ENCODE results near the gene PARD6A.
A peak's percentile ranks its signal among the peaks of the same experiment; 100 is the strongest.

PARD6A gene

GRCh38 chr16:67657017-67657608 is 3.6 kb upstream of the PARD6A start:
- H3K27me3 Mint-ChIP-seq = no peaks in the 10 kb centered on the region
- H3K4me3 Mint-ChIP-seq = no peak overlapping the region
- ATAC-seq (replicated peaks; ENCODE audit: extremely low read depth, poor library complexity, severe bottlenecking) = no peak
- H3K9me3 Mint-ChIP-seq = no peaks in the 10 kb centered on the region
- no peak for DNase-seq (ENCODE audit: low spot score in 2 of 2)
- peaks cover 24% of the 10 kb centered on the region for H3K36me3 Mint-ChIP-seq (ENCODE audit: insufficient read depth)
- no peak overlapping the region for H3K27ac Mint-ChIP-seq (ENCODE audit: low read depth)
- H3K4me1 Mint-ChIP-seq = peaks cover 28% of the 10 kb centered on the region

GRCh38 chr16:67657751-67658518 is 2.8 kb upstream of the PARD6A start:
- DNase-seq (ENCODE audit: low spot score in 2 of 2) (no peak), ATAC-seq (replicated peaks; ENCODE audit: extremely low read depth, poor library complexity, severe bottlenecking) (no peak)
- Mint-ChIP-seq H3K4me3 (peak overlapping the region; percentile 50), H3K27ac (ENCODE audit: low read depth) (peak overlapping the region; percentile 16), H3K27me3 (no peaks in the 10 kb centered on the region), H3K4me1 (peaks cover 27% of the 10 kb centered on the region), H3K9me3 (no peaks in the 10 kb centered on the region), H3K36me3 (ENCODE audit: insufficient read depth) (peaks cover 23% of the 10 kb centered on the region)

- H3K36me3 Mint-ChIP-seq (ENCODE audit: insufficient read depth) = peaks cover 24% of the 10 kb centered on the region
- peak overlapping the region; percentile 91 for H3K27ac Mint-ChIP-seq (ENCODE audit: low read depth)
- peak overlapping the region; percentile 91 for H3K4me3 Mint-ChIP-seq
Observed at GRCh38 chr16:67658849-67659674, 1.7 kb upstream of the PARD6A start.

GRCh38 chr16:67659675-67660563 is 841 bp upstream of the PARD6A start, which contains the start of gene ACD:
Gene ACD, minus strand, starts transcription at chr16:67660260. Its CDS starts 40 bp downstream, at chr16:67660220.
- DNase-seq (ENCODE audit: low spot score in 2 of 2) = peak; percentile 87 to 91
- Mint-ChIP-seq H3K36me3 (ENCODE audit: insufficient read depth) (peaks cover 23% of the 10 kb centered on the region), H3K4me1 (peaks cover 27% of the 10 kb centered on the region), H3K4me3 (peak within 1 kb of the TSS; percentile 91), H3K9me3 (no peaks in the 10 kb centered on the region), H3K27me3 (no peaks in the 10 kb centered on the region), H3K27ac (ENCODE audit: low read depth) (peak within 1 kb of the TSS; percentile 91)
- peak; percentile 71 for ATAC-seq (replicated peaks; ENCODE audit: extremely low read depth, poor library complexity, severe bottlenecking)

More at GRCh38 chr16:67658849-67659674, 1.7 kb upstream of the PARD6A start:
- H3K27me3 Mint-ChIP-seq = no peaks in the 10 kb centered on the region
- DNase-seq (ENCODE audit: low spot score in 2 of 2) = no peak
- H3K4me1 Mint-ChIP-seq = peaks cover 27% of the 10 kb centered on the region
- H3K9me3 Mint-ChIP-seq = no peaks in the 10 kb centered on the region
- no peak for ATAC-seq (replicated peaks; ENCODE audit: extremely low read depth, poor library complexity, severe bottlenecking)

- Mint-ChIP-seq H3K36me3 (ENCODE audit: insufficient read depth) (peaks cover 18% of the 10 kb centered on the region), H3K9me3 (no peaks in the 10 kb centered on the region), H3K27me3 (no peaks in the 10 kb centered on the region), H3K4me3 (peak overlapping the region; percentile 91), H3K27ac (ENCODE audit: low read depth) (peak overlapping the region; percentile 91), H3K4me1 (peaks cover 21% of the 10 kb centered on the region)
- ATAC-seq (replicated peaks; ENCODE audit: extremely low read depth, poor library complexity, severe bottlenecking) (no peak), DNase-seq (ENCODE audit: low spot score in 2 of 2) (no peak)
Observed at GRCh38 chr16:67661101-67661761, 471 bp downstream of the PARD6A start.

GRCh38 chr16:67661886-67662652 is 1.3 kb downstream of the PARD6A start:
- Mint-ChIP-seq H3K27ac (ENCODE audit: low read depth) (peak overlapping the region; percentile 91), H3K27me3 (no peaks in the 10 kb centered on the region)
- ATAC-seq (replicated peaks; ENCODE audit: extremely low read depth, poor library complexity, severe bottlenecking) = no peak

GRCh38 chr16:67662653-67663010 is 1.9 kb downstream of the PARD6A start:
- no peaks in the 10 kb centered on the region for H3K9me3 Mint-ChIP-seq
- no peak overlapping the region for H3K4me3 Mint-ChIP-seq

More at GRCh38 chr16:67661886-67662652, 1.3 kb downstream of the PARD6A start:
- Mint-ChIP-seq H3K9me3 (no peaks in the 10 kb centered on the region), H3K4me1 (peaks cover 26% of the 10 kb centered on the region), H3K4me3 (peak overlapping the region; percentile 91), H3K36me3 (ENCODE audit: insufficient read depth) (peaks cover 18% of the 10 kb centered on the region)
- DNase-seq (ENCODE audit: low spot score in 2 of 2) = no peak

GRCh38 chr16:67663151-67663876 is 2.6 kb downstream of the PARD6A start:
- peaks cover 26% of the 10 kb centered on the region for H3K4me1 Mint-ChIP-seq
- peaks cover 16% of the 10 kb centered on the region for H3K36me3 Mint-ChIP-seq (ENCODE audit: insufficient read depth)
- no peaks in the 10 kb centered on the region for H3K9me3 Mint-ChIP-seq
- H3K27me3 Mint-ChIP-seq = no peaks in the 10 kb centered on the region
- no peak for ATAC-seq (replicated peaks; ENCODE audit: extremely low read depth, poor library complexity, severe bottlenecking)
- no peak overlapping the region for H3K27ac Mint-ChIP-seq (ENCODE audit: low read depth)
- no peak overlapping the region for H3K4me3 Mint-ChIP-seq
- no peak for DNase-seq (ENCODE audit: low spot score in 2 of 2)

More at GRCh38 chr16:67662653-67663010, 1.9 kb downstream of the PARD6A start:
- DNase-seq (ENCODE audit: low spot score in 2 of 2) (no peak), ATAC-seq (replicated peaks; ENCODE audit: extremely low read depth, poor library complexity, severe bottlenecking) (no peak)
- Mint-ChIP-seq H3K4me1 (peaks cover 26% of the 10 kb centered on the region), H3K27ac (ENCODE audit: low read depth) (no peak overlapping the region), H3K36me3 (ENCODE audit: insufficient read depth) (peaks cover 18% of the 10 kb centered on the region), H3K27me3 (no peaks in the 10 kb centered on the region)

GRCh38 chr16:67663877-67664222 is 3.1 kb downstream of the PARD6A start:
- H3K27me3 Mint-ChIP-seq = no peaks in the 10 kb centered on the region
- H3K4me3 Mint-ChIP-seq = peak overlapping the region; percentile 7
- ATAC-seq (replicated peaks; ENCODE audit: extremely low read depth, poor library complexity, severe bottlenecking) (no peak), DNase-seq (ENCODE audit: low spot score in 2 of 2) (no peak)
- H3K27ac Mint-ChIP-seq (ENCODE audit: low read depth) = no peak overlapping the region
- H3K36me3 Mint-ChIP-seq (ENCODE audit: insufficient read depth) = peaks cover 15% of the 10 kb centered on the region
- peaks cover 23% of the 10 kb centered on the region for H3K4me1 Mint-ChIP-seq
- no peaks in the 10 kb centered on the region for H3K9me3 Mint-ChIP-seq

GRCh38 chr16:67664258-67664657 is 3.5 kb downstream of the PARD6A start:
- Mint-ChIP-seq H3K9me3 (no peaks in the 10 kb centered on the region), H3K36me3 (ENCODE audit: insufficient read depth) (peaks cover 11% of the 10 kb centered on the region), H3K27ac (ENCODE audit: low read depth) (no peak overlapping the region), H3K27me3 (no peaks in the 10 kb centered on the region), H3K4me3 (peak overlapping the region; percentile 7), H3K4me1 (peaks cover 19% of the 10 kb centered on the region)
- no peak for DNase-seq (ENCODE audit: low spot score in 2 of 2)
- no peak for ATAC-seq (replicated peaks; ENCODE audit: extremely low read depth, poor library complexity, severe bottlenecking)
